SK-N-SH treated with all-trans-retinoic acid at 6 μM for 48 hours (cell line): ENCODE results near the gene PCDH12.

Experiments used
- ATAC-seq: fragments of 200-7000 bp; cut with Tn5 transposase; 3 replicates; pipeline ENCODE4 v1.9.1; 2020; ENCODE audit warnings: mild to moderate bottlenecking, moderate library complexity
- ARNTL ChIP-seq: fragments of 450-650 bp; formaldehyde crosslinking; IDR thresholded peaks from 2 replicates; pipeline ENCODE4 v1.5.0; 2020; ENCODE audit warnings: low read depth, mild to moderate bottlenecking, moderate library complexity, borderline replicate concordance
- BACH2 ChIP-seq: fragments of 250-450 bp; sonication (Bioruptor Pico); IDR thresholded peaks from 2 replicates; pipeline ENCODE4 v1.9.0; 2021; ENCODE audit warnings: mild to moderate bottlenecking, borderline replicate concordance
- CREB5 ChIP-seq: fragments of 250-450 bp; sonication (Bioruptor Pico); IDR thresholded peaks from 2 replicates; pipeline ENCODE4 v1.5.1; 2020; ENCODE audit warnings: low read depth, mild to moderate bottlenecking, moderate library complexity
- CSDC2 ChIP-seq: fragments of 250-450 bp; sonication (Bioruptor Pico); IDR thresholded peaks from 2 replicates; pipeline ENCODE4 v1.5.0; 2020; ENCODE audit warnings: mild to moderate bottlenecking, moderate library complexity
- ESRRG ChIP-seq: fragments of 250-450 bp; sonication (Bioruptor Pico); IDR thresholded peaks from 2 replicates; pipeline ENCODE4 v1.6.1; 2021; ENCODE audit warnings: mild to moderate bottlenecking
- GLIS3 ChIP-seq: fragments of 250-450 bp; sonication (Bioruptor Pico); IDR thresholded peaks from 2 replicates; pipeline ENCODE4 v1.5.0; 2020; ENCODE audit warnings: mild to moderate bottlenecking, moderate library complexity
- ISL1 ChIP-seq: fragments of 250-450 bp; sonication (Bioruptor Pico); IDR thresholded peaks from 2 replicates; pipeline ENCODE4 v2.1.2; 2022; ENCODE audit warnings: mild to moderate bottlenecking, moderate library complexity
- OSR1 ChIP-seq: fragments of 250-450 bp; sonication (Bioruptor Pico); IDR thresholded peaks from 2 replicates; pipeline ENCODE4 v1.8.0; 2022; ENCODE audit warnings: moderate library complexity, mild to moderate bottlenecking, inconsistent platforms
- POU6F1 ChIP-seq: fragments of 250-450 bp; sonication (Bioruptor Pico); IDR thresholded peaks from 2 replicates; pipeline ENCODE4 v1.8.0; 2021; ENCODE audit warnings: low read depth, mild to moderate bottlenecking, moderate library complexity, borderline replicate concordance
- PPARA ChIP-seq: fragments of 250-450 bp; sonication (Bioruptor Pico); IDR thresholded peaks from 2 replicates; pipeline ENCODE4 v1.5.0; 2020; ENCODE audit warnings: mild to moderate bottlenecking, borderline replicate concordance
- RARB ChIP-seq: fragments of 250-450 bp; sonication (Bioruptor Pico); IDR thresholded peaks from 2 replicates; pipeline ENCODE4 v1.8.0; 2021; ENCODE audit warnings: mild to moderate bottlenecking, moderate library complexity
- SNAI2 ChIP-seq: fragments of 250-450 bp; sonication (Bioruptor Pico); IDR thresholded peaks from 2 replicates; pipeline ENCODE4 v1.5.0; 2020; ENCODE audit warnings: mild to moderate bottlenecking, moderate library complexity
- TCF4 ChIP-seq: fragments of 250-450 bp; sonication (Bioruptor Pico); IDR thresholded peaks from 2 replicates; pipeline ENCODE4 v1.8.0; 2021; ENCODE audit warnings: mild to moderate bottlenecking, moderate library complexity, borderline replicate concordance
- TOX ChIP-seq: fragments of 250-450 bp; sonication (Bioruptor Pico); IDR thresholded peaks from 2 replicates; pipeline ENCODE4 v1.8.0; 2021; ENCODE audit warnings: mild to moderate bottlenecking, moderate library complexity, borderline replicate concordance
- TSHZ2 ChIP-seq: fragments of 250-450 bp; sonication (Bioruptor Pico); IDR thresholded peaks from 2 replicates; pipeline ENCODE4 v1.5.0; 2020; ENCODE audit warnings: mild to moderate bottlenecking, moderate library complexity
- ZC3H10 ChIP-seq: fragments of 250-450 bp; sonication (Bioruptor Pico); IDR thresholded peaks from 2 replicates; pipeline ENCODE4 v1.5.1; 2021; ENCODE audit warnings: mild to moderate bottlenecking, moderate library complexity
- ZFP3 ChIP-seq: fragments of 250-450 bp; sonication (Bioruptor Pico); IDR thresholded peaks from 2 replicates; pipeline ENCODE4 v1.5.0; 2020; ENCODE audit warnings: mild to moderate bottlenecking, moderate library complexity
- ZFP30 ChIP-seq: fragments of 450-650 bp; formaldehyde crosslinking; IDR thresholded peaks from 2 replicates; pipeline ENCODE4 v1.5.0; 2022; ENCODE audit warnings: mild to moderate bottlenecking, moderate library complexity
- ZNF565 ChIP-seq: fragments of 450-650 bp; formaldehyde crosslinking; conservative IDR thresholded peaks from 2 replicates; pipeline ENCODE4 v1.5.0; 2020; ENCODE audit warnings: low read depth, mild to moderate bottlenecking, moderate library complexity
- ZNF8 ChIP-seq: fragments of 450-650 bp; formaldehyde crosslinking; IDR thresholded peaks from 2 replicates; pipeline ENCODE4 v1.5.0; 2020; ENCODE audit warnings: mild to moderate bottlenecking, moderate library complexity

PCDH12 gene

GRCh38 chr5:141968914-141969608 is 11.1 kb upstream of the PCDH12 start, which contains the start of gene RNF14:
TSS of gene RNF14 (plus strand) at chr5:141969105. CDS start at chr5:141973589, 4,484 bp downstream.
- peak; percentile 99 for ATAC-seq
- TF ChIP-seq SNAI2 (CRISPR knock-in tag) = no peak
- no peak for TF ChIP-seq ZNF8

GRCh38 chr5:141966963-141967333 is 8.9 kb upstream of the PCDH12 start:
- no peak for ATAC-seq

GRCh38 chr5:141966275-141966962 is 8.4 kb upstream of the PCDH12 start:
- ATAC-seq = no peak
- no peak for TF ChIP-seq ZFP30
- no peak for TF ChIP-seq ZNF565
- no peak for TF ChIP-seq TSHZ2 (CRISPR knock-in tag)
- no peak for TF ChIP-seq ISL1 (CRISPR knock-in tag)
- TF ChIP-seq PPARA (CRISPR knock-in tag) = no peak
- no peak for TF ChIP-seq ZNF8
- no peak for TF ChIP-seq ARNTL
- TF ChIP-seq CSDC2 (CRISPR knock-in tag) = no peak
- TF ChIP-seq CREB5 = no peak

More at GRCh38 chr5:141966963-141967333, 8.9 kb upstream of the PCDH12 start:
- TF ChIP-seq ZNF8 (no peak), SNAI2 (CRISPR knock-in tag) (no peak), POU6F1 (CRISPR knock-in tag) (no peak), TOX (no peak), ARNTL (no peak), GLIS3 (CRISPR knock-in tag) (no peak), BACH2 (CRISPR knock-in tag) (no peak), ZFP3 (CRISPR knock-in tag) (no peak), OSR1 (no peak)

GRCh38 chr5:141965071-141965470 is 7.1 kb upstream of the PCDH12 start:
- no peak for ATAC-seq
- no peak for TF ChIP-seq GLIS3 (CRISPR knock-in tag)

- ATAC-seq = no peak
- TF ChIP-seq GLIS3 (CRISPR knock-in tag) = no peak
- TF ChIP-seq ARNTL = no peak
- no peak for TF ChIP-seq CREB5
- TF ChIP-seq ZNF565 = no peak
- TF ChIP-seq RARB = no peak
- no peak for TF ChIP-seq BACH2 (CRISPR knock-in tag)
- no peak for TF ChIP-seq ZC3H10 (CRISPR knock-in tag)
- no peak for TF ChIP-seq CSDC2 (CRISPR knock-in tag)
- TF ChIP-seq OSR1 = no peak
- TF ChIP-seq SNAI2 (CRISPR knock-in tag) = no peak
- TF ChIP-seq TCF4 (CRISPR knock-in tag) = no peak
- no peak for TF ChIP-seq ZFP30
- TF ChIP-seq TSHZ2 (CRISPR knock-in tag) = no peak
- TF ChIP-seq ESRRG (CRISPR knock-in tag) = no peak
- no peak for TF ChIP-seq POU6F1 (CRISPR knock-in tag)
Measured at GRCh38 chr5:141963701-141964100, 5.7 kb upstream of the PCDH12 start.
